Stimulated activated CD8-positive, alpha-beta memory T cell treated with anti-CD3 and anti-CD28 coated beads, Interleukin-7, amount 100 ng/mL, for 4 hours (primary cell): Measurements from ENCODE around the gene CRACDL.

Experiments
- DNase-seq, 2 donors: peaks; one replicate each; pipeline ENCODE4 v3.0.0-alpha.2; 2020; ENCODE audit warnings: low read depth in 2 of 2

CRACDL gene

DNA sequence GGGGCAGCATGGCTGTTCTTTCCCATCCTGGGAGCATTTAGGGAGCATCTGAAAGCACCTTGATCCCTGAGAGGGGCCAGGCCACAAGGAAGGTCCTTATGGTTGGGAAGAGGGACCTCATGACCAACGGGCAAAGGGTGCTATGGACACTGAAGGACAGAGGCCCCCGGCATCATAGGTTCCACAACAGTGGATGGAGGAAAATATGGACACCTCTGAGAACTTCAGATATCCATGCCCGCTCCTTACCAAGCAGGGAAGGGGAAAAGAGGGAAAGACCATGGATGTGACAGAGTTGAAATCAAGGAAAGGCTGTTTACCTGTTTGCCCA is 111.0 kb downstream of the CRACDL start:
- DNase-seq = no peak

DNA sequence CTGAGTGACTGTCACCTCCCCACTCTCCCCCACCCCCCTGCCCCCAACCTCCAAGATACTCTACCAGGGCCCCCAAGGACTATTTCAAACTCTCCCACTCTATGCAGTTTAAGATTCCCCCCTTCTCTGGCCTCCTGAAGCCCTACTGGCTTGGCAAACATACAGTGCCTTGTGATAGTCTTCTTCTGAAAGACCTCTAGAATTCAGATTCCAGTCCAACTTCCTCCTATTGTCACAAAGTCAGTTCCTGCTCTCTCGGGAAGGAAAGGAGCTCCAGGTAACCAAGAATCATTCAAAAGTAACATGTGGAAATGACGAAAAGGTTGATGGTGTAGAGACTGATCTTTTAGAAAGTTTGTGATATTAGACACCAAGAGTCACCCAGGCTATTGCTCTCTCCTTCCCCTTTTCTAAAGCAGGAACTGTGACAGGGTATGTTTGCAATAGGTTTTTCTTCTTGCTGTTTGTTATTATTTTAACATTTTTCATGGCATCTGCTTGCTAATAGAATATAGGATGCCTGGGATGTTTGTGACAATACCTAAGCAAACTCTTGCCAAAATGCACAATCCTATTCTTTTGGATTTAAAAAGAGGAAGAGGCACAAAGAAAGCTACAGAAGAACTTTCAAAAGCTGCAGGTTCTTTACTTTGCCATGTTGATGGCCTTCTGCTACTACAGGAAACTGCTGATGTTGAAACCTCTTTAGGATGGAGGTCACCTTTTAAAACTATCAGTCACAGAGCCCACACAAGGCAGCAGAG is 111.6 kb downstream of the CRACDL start:
- DNase-seq = no peak

DNA sequence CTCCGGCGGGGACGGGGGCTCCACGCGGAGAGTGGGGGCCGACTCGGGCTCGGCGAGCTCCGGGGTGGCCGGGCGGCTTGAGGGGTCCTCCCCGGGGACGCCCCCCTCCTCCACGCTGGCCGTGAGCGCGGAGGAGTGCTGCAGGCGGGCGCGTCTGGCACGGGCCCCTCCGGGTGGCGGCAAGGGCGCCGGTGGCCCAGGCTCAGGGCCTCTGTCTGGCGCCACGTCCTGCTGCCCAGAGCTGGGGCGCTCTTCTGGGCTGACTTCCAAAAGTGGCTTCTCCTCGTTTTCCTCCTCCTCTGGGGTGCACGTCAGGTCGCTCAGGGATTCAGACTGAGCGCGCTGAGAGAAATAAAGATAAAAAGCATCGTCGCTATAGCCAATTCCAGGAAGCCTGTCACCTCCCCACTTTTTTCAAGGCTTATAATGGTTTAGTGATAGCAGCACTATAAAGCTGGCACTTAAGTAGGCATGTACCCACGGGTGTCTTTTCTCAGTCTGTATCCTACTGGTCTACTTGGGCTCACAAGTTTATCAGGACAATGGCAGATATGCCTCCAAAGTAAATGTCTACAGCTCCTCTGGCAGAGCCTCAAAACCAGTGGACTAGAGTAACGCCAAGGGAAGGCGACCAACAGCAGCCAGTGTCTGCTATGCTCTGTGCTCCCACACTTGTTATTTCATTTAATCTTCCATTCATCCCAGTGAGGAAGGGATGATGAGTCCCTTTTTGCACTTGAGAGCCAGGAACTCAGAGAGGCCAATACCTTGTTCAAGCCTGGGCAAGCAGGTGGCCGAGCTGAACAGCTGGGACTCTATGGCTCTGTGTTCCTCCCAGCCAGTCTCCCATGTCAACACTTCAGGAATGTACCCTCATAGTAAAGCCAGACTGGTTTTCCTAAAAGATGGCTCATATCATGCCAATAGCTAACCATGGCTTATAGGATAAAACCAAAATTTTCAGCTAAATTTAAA is 112.5 kb downstream of the CRACDL start:
- DNase-seq = no peak

DNA sequence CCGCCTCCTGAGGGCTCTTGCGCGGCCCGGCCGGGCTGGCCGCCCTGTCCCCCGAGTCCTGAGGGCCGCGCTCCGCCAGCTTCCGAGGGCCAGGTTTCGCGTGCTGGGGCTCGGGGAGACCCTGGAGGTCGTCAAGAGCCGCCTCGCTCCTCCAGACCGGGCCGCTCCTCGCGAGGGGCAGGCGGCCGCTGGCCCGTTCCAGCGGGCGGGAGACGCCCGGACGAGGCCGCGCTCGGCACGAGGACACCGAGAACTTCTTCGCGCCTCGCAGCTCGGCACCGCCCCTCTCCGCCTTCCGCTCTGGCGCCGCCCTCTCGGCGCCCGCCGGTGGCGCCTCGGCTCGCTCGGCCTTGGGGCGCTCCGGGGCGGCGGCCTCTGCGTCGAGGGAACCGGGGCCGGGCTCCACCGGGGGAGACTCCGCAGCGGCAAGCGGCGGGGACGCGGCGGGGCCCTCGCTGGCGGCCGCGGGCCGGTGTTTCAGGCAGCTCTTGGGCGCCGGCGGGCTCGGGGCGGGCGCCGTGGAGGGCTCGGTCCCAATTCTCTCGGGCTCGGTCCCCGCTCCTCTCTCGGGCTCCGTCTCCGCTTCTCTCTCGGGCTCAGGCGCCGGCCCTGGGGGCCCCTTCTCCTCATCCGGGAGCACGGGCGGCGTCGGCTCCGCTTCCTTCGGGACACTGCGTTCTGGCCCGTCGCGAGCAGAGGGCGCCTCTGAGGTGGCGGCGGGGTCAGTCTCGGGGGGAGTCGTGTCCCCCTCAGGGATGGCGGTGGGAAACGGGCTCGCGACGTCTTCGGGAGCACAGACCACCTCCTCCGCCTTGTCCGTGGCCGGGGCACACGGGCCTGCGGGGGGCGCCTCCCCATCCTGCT is 113.5 kb downstream of the CRACDL start:
- DNase-seq = peak in 1 of 2 donors; percentile 54

DNA sequence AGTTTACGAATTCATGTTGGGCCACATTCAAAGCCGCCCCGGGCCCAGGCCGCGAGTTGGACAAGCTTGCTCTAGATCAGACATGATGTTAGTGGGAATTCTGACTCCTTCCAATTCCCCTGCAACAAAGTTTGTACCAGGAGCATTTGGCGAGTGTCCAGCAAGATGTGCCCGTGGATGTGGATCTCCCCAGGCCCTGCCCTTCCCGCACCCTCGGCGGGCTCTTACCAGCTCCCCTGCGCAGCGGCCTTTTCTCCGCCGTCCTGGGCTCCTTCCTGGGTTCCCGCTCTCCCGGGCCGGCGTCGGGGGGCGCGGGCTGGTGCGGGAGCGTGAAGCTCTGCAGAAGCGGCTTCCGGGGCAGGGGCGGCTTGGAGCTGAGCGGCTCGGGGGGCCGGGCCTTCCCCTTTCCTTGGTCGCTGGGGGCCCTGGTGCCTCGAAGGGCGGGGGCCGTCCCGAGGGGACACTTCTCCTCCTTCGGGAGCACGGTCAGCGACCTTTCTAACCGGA is 114.3 kb downstream of the CRACDL start:
- no peak for DNase-seq

DNA sequence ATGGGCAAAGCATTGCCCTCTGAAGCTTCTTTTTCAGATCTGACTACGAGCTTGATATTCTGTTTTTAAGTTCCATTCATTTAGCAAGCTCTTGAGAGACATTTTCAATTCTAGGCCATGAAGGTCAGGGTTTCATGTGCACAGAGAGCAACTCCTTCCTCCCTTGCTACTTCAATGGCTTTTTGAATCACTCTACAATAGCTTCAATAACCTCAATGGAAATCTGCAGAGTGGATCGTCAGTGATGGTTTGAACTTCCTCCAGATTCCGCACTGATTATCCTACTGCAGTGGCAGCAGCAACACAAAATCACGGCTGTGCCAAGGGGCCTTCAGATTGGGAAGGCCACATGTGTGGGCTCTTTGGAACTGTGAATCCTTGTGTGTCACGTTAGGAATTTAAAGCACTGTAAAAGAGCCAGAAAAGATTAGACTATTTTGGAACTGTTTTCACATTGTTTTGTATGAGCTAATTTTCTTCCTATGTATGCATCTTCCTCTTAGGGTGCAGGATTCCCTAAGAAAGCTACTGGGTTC is 116.7 kb downstream of the CRACDL start:
- DNase-seq = no peak

DNA sequence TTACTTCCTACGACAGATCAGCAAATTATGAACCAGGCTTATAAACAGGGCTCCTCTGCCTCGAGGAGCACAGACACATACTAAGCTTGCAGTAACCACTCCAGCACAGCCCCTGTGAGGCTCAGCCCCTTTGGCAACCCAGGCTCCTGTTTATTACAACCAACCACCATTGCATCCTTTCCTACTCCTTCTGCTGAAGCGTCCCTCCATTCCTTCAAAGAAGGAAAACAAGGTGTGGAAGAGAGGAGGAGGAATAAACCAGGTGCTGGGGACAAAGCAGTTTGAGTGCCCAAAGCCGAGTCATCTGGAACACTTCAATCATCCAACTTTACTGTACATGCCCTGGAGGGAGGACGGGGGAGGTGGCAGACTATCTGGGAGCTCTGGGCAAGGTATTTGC is 117.9 kb downstream of the CRACDL start:
- DNase-seq = no peak

DNA sequence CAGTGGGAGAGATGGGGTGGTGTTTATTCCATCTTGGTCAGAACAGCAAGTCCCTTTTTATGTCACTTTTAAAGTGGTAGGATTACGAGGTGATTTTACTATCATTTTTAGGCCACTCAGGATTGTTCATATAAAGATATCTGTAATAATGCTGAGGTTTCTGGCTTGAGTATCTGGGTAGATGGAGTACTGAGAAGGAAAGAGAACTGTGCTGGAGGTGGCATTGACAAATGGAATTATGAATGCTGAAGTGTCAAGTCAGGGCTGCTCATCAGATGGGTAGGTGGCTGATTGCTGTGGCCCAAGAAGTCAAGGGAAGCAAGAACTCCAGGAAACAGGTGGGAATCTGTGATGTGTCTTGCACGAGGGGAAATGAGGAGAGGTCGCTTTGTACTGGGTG is 119.7 kb downstream of the CRACDL start:
- no peak for DNase-seq

DNA sequence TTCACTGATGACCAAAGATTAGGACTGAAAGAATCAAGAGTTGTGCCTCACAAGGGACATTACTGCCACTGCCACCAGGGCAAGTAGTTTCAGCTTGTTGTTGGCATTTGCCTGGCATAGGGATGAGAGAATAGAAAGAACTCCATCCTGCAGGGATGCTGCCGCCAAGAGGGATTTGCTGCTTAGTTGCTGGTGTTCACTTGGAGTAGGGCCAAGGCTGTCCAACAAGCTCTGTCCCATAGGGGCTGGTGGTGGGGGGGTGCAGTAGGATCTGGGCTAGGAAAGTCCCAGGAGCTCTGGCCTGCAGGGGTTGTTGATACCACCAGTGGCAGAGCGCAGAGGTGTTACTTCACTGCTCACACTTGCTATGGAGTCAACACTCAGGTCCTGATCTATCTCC is 120.2 kb downstream of the CRACDL start:
- no peak for DNase-seq

DNA sequence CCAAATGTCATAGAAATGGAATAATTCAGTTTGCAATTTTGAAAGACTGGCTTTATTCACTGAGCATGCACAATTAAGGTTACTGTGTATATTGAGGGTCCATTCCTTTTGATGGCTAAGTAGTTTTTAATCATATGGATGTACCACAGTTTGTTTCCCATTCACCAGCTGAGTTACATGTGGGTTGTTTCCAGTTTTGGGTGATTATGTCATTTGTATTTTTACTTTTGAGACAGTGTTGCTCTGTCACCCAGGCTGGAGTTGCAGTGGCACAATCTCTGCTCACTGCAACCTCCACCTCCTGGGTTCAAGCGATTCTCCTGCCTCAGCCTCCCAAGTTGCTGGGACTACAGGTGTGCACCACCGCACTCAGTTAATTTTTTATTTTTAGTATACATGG is 124.3 kb downstream of the CRACDL start:
- no peak for DNase-seq

DNA sequence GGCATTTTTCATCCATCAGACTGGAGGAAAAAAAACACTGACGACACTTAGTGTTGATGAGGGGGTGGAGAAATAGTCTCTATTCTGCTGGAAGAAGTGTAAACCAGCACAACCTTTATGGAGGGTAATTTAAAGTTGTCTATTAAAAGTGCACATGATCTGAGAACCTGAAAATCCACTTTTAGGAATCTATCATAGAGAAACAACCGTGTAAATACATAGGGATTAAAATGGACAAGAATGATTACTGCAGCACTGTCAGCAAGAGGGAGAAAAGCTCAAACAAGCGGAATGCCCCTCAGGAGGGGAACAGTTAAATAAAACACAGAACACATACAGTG is 125.5 kb downstream of the CRACDL start:
- no peak for DNase-seq

DNA sequence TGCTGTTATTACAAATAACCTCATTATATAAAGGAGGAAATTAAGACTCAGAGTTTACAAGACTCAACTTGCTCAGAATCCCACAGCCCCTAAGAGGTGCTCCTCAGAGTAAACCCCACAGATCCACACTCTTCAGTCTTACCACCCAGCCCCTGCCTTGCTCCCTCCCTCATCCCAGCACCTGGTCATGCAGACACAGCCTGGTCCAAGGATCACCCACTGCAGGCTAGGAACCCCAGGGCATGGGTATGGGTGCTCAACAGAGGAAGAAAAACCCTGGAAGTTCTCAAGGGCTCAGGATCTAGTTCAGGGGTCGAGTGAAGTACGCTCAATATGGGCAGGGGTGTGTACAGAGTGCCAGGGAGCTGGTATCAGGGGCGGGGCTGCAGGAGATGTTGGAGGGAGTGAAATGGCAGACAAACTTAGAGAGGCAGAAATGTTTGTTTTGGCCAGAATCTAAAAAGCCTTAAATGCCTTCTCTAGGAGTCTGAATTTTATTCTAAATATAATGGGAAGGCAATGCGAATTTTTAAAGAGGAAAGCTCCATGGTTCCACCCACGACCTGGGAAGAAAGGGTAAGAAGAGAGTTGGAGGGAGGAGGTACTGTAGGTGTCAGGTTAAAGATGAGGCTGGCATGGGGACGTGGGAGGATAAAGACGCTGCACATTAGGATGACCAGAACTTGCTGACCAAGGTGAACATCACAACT is 126.0 kb downstream of the CRACDL start:
- DNase-seq = no peak

DNA sequence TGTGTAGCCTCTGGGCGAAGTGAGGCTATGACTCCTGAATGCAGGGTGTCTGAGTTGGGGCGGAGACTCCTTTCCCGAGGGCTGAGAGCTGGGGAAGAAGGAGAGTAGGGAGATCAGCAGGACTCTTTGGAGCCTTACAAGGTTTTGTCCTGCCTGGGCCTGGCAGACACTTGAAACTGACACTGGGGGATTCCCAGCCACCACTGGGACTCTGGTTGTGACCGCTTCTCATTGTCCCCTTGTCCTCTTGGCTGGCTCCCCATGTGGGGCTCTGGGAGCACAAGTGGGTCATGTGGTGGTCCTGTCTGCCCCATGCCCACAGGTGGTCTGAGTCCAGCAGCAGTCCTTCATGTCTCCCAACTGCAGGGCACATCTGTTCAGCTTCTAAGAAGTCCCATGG is 126.9 kb downstream of the CRACDL start:
- no peak for DNase-seq

DNA sequence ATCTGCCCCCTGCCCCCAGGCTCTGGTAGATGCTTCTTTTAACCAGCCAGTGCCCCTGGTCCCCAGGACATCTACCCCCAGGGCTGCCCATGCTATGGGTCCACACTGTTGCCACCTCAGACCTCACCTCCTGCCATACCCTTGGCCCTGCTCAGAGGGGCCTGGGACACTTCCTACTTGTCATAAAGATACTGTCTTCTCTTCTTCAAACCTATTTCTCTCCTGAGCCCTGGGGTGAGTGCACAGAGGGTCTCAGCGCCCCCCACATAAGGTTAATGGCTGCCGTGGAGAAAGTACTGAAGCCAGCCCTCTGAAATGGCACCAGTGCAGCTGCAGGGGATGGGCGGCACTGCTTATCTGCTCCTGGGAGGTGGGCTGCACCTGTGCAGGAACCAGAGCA is 127.5 kb downstream of the CRACDL start:
- no peak for DNase-seq

DNA sequence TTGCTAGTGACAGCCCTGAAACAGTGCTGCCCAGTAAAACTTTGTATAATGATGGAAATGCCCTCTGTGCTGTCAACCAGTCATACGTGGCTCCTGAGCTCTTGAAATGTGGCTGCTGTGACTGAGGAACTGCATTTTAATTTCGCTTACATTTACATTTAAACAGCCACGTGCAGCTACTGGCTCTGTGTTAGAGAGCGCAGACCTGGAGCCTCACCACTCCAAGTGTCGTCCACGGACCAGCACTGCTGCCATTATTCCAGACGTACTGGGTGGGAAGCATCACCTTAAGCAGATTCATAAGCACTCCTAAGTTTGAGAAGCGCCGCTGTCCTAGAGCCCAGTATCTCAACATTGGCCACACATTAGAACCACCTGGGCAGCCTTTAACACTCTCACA is 128.1 kb downstream of the CRACDL start:
- DNase-seq = no peak

DNA sequence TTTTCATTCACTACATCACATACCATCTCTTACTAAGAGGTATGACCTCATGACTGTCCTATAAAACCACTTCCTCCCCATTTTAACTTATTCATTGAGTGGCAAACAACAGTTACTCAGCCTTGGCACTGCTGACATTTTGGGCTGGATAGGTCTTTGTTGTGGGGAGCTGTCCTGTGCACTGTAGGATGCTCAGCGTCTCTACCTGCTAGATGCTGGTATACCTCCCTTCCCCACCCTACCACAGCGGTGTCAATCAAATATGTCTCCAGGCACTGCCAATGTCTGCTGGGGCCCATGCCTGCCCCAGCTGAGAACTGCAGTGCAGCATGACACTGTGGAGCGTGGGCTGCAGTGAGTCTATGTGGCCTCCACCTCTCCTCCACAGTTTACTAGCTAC is 128.8 kb downstream of the CRACDL start:
- no peak for DNase-seq

DNA sequence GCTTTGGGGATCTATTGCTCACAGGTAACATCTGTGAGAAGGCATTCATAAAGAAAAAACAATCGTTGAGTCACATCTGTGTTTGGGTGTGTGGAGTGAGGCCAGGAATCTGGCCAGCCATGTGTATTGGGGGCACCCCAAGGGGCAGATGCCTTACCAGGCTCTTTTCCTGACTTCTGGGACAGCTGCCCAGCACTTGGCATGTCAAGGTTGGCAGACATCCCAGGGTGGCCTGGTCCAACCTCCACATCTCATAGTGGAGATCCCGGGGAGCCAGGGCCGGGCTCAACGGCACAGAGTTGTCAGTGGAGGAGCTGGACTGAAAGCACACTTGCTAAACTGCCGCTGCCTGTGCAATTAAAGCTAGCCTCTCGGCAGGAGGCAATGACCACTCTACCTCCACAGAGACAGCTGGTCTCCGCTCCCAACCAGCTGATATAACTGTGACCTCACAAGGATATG is 129.8 kb downstream of the CRACDL start:
- no peak for DNase-seq

DNA sequence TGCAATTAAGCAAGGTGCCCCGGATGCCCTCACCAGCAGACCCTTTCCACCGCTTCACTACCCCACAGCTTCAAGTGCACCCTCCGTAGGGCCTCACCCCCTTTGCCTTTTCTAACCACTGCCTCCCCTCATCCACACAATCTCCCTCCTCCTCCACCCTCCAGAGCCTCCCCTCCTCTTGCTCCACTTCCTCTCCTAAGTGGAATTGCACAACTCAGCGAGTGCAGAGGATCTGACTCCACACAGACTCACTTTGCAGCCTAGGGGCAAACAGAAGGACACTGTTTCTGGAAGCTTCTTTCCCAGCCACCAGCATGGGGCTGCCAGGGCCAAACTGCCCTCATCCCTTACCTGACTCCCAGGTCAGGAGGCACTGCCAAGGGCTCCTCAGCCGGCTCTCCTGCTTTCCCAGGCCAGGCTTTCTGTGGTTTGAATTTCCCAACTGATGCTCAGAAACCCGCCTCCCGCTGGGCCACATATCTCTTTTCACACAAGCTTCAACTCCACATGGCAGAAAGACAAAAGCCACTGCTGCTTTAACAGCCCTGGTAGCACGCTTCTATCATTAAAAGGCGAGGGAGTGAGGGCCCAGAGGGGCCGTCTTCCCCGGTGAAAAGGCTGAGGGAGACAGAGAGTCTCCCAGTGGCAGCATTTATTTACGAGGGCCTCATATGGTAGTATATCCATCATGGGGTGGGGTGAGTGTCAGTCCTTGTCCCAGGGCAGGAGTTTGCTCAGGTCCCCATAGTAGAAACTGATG is 130.4 kb downstream of the CRACDL start:
- no peak for DNase-seq

DNA sequence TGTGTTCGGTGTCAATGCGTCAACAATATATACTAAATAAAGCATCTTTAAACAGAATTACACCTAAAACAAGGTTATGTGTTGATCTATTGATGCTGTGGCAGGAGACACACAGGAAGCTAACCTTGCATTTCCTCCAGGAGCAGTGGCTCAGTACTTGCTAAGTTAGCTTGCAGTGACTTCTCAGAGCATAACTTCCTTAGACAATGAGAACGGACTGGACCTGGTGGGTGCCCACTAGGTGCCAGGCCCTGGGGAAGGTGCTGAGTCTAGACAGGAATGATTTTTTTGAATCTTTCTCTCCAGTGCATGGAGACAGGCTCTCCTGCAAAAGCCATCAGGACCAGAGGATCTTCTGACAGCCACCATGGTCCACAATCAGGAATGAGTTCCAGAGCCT is 131.3 kb downstream of the CRACDL start:
- DNase-seq = no peak

DNA sequence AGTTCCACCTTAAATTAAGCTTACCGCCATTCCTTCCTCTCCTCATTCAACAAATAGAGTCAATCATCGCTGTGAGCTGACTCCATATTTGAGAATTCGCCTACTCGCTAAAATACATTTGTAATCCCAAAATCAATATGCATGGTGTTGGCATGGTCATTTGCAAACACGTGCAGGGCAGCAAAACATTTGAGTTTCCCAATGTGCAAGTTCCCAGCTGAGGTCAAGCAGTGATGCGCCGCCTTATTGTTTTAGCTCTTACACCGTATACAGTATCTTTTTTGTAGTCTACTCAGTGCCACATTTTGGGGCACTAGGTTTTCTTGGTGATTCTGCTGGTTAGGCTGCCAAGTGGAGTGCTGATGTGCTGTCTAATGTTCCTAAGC is 131.8 kb downstream of the CRACDL start:
- no peak for DNase-seq
